ENCODE measurements around the gene TUBB3. TPM values are rescaled to one million over a fixed set of nuclear protein-coding genes. Genes with fewer than 3 reads are reported as not detected.
"Not testable (repeated sequence)": the region's sequence is repeated elsewhere in the genome, so short reads cannot be mapped to it uniquely, and the experiment has no call there.

Gene TUBB3
- total RNA-seq, 4 donors from 2014 or later: 2.2 to 9.6 (median 8.0) TPM; not detected in 1

DNA sequence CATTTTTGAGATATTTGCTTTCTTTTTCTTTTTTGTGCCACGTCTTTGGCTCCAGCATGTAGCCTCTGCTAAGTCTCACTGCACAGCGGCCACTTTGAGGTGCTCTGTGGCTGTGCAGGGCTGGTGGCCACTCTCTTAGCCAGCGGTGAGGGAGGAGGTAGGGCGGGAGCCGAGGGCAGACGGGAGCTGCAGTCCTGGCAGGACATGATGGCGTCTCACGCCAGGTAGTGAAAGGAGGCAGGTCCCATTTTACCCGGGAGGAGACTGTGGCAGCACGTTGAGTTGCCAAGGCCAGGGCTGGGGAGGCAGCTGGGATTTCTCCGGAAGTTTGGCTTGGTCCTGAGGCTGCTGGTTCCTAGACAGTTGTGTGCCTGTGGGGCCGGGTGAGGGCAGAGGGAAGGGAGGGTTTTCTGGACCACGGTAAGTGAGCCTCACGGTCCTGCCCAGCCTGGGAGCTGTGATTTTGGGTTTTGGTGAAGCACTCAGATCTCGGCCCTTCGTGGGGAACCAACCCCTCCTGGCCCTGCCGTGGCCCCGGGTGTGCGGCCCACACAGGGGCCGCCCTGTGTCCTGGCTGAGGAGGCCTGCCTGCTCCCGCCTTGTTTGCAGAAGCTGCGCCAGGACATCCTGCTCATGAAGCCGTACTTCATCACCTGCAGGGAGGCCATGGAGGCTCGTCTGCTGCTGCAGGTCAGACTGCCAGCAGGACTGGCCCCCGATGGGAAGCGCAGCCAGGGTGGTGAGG, 39.8 kb downstream of the TUBB3 start:
- no peak for DNase-seq
- Histone ChIP-seq H3K4me1 (no peaks in the 10 kb centered on the region), H3K9me3 (no peaks in the 10 kb centered on the region), H3K27ac (no peak overlapping the region), H3K27me3 (no peaks in the 10 kb centered on the region), H3K36me3 (peaks cover 0 to 85% (median 9%) of the 10 kb centered on the region in 3 donors), H3K4me3 (no peak overlapping the region)
- 70 to 84% methylated on average over 10 to 13 of the region's 26 CpGs for WGBS, 2 donors
- TF ChIP-seq POLR2A (IDR thresholded peaks at IDR 0.05): no peak
- TF ChIP-seq, protein P1, sequence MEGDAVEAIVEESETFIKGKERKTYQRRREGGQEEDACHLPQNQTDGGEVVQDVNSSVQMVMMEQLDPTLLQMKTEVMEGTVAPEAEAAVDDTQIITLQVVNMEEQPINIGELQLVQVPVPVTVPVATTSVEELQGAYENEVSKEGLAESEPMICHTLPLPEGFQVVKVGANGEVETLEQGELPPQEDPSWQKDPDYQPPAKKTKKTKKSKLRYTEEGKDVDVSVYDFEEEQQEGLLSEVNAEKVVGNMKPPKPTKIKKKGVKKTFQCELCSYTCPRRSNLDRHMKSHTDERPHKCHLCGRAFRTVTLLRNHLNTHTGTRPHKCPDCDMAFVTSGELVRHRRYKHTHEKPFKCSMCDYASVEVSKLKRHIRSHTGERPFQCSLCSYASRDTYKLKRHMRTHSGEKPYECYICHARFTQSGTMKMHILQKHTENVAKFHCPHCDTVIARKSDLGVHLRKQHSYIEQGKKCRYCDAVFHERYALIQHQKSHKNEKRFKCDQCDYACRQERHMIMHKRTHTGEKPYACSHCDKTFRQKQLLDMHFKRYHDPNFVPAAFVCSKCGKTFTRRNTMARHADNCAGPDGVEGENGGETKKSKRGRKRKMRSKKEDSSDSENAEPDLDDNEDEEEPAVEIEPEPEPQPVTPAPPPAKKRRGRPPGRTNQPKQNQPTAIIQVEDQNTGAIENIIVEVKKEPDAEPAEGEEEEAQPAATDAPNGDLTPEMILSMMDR (IDR thresholded peaks at IDR 0.05): no peak
- intact Hi-C loops (cut with DNase I): no loop called here

GRCh38 chr16:89964201-89964600, 41.1 kb downstream of the TUBB3 start:
- no peak for DNase-seq
- 100% methylated on average over 1 to 2 of the region's 25 CpGs for WGBS, 2 donors
- Histone ChIP-seq H3K27ac (no peak overlapping the region), H3K4me1 (no peaks in the 10 kb centered on the region), H3K4me3 (no peak overlapping the region), H3K36me3 (peaks cover 0 to 75% (median 0%) of the 10 kb centered on the region in 3 donors), H3K27me3 (no peaks in the 10 kb centered on the region), H3K9me3 (no peaks in the 10 kb centered on the region)
- intact Hi-C loops (cut with DNase I): no loop called here
- TF ChIP-seq, protein P1 (IDR thresholded peaks at IDR 0.05): no peak
- TF ChIP-seq POLR2A (IDR thresholded peaks at IDR 0.05): no peak

- Histone ChIP-seq H3K36me3 (peaks cover 0 to 69% (median 0%) of the 10 kb centered on the region in 3 donors), H3K27me3 (no peaks in the 10 kb centered on the region), H3K4me1 (peaks cover 0 to 7% (median 0%) of the 10 kb centered on the region in 3 donors), H3K4me3 (no peak overlapping the region), H3K27ac (no peak overlapping the region), H3K9me3 (no peaks in the 10 kb centered on the region)
- DNase-seq: no peak
- intact Hi-C loops (cut with DNase I): no loop called here
- no peak for TF ChIP-seq POLR2A (IDR thresholded peaks at IDR 0.05)
- TF ChIP-seq, protein P1 (IDR thresholded peaks at IDR 0.05): no peak
- 74 to 88% methylated on average over 6 to 13 of the region's 30 CpGs for WGBS, 2 donors
Measured at GRCh38 chr16:89965447-89966225, 42.5 kb downstream of the TUBB3 start.

GRCh38 chr16:89966756-89967155, 43.6 kb downstream of the TUBB3 start:
- Histone ChIP-seq H3K4me3 (no peak overlapping the region), H3K27me3 (no peaks in the 10 kb centered on the region), H3K27ac (no peak overlapping the region), H3K9me3 (no peaks in the 10 kb centered on the region), H3K4me1 (peaks cover 5 to 18% (median 8%) of the 10 kb centered on the region in 3 donors), H3K36me3 (peaks cover 0 to 58% (median 0%) of the 10 kb centered on the region in 3 donors)
- TF ChIP-seq POLR2A (IDR thresholded peaks at IDR 0.05): no peak
- TF ChIP-seq, protein P1 (IDR thresholded peaks at IDR 0.05): no peak
- intact Hi-C loops (cut with DNase I): no loop called here
- DNase-seq: no peak
- 63 to 65% methylated on average over 4 of the region's 9 CpGs for WGBS, 2 donors

- H3K27ac ChIP-seq; intact Hi-C loops (cut with DNase I); H3K27me3 ChIP-seq; DNase-seq; H3K9me3 ChIP-seq; H3K4me3 ChIP-seq: not testable (repeated sequence)
- peaks cover 6 to 24% (median 11%) of the 10 kb centered on the region in 3 donors for H3K4me1 ChIP-seq
- WGBS, 2 donors: 53 to 68% methylated on average over 2 to 3 of the region's 5 CpGs
- peaks cover 0 to 52% (median 0%) of the 10 kb centered on the region in 3 donors for H3K36me3 ChIP-seq
Measured at GRCh38 chr16:89967436-89967835, 44.3 kb downstream of the TUBB3 start.

GRCh38 chr16:89968074-89968473, 44.9 kb downstream of the TUBB3 start:
- intact Hi-C loops (cut with DNase I); H3K27ac ChIP-seq: not testable (repeated sequence)
- WGBS, 2 donors: 90% methylated on average over 11 of the region's 11 CpGs

More at GRCh38 chr16:89968074-89968473, 44.9 kb downstream of the TUBB3 start:
- H3K9me3 ChIP-seq, H3K27me3 ChIP-seq, DNase-seq, H3K4me3 ChIP-seq: not testable (repeated sequence)
- Histone ChIP-seq H3K36me3 (peaks cover 0 to 51% (median 0%) of the 10 kb centered on the region in 3 donors), H3K4me1 (peaks cover 6 to 26% (median 11%) of the 10 kb centered on the region in 3 donors)
